ENCODE measurements around the gene SNRPA. TPM values are rescaled to one million over a fixed set of nuclear protein-coding genes. Genes with fewer than 3 reads are reported as not detected.
"Not testable (repeated sequence)": the region's sequence is repeated elsewhere in the genome, so short reads cannot be mapped to it uniquely, and the experiment has no call there.

The SNRPA gene
- total RNA-seq, 1 experiment from 2014 or later = 147 TPM

DNA sequence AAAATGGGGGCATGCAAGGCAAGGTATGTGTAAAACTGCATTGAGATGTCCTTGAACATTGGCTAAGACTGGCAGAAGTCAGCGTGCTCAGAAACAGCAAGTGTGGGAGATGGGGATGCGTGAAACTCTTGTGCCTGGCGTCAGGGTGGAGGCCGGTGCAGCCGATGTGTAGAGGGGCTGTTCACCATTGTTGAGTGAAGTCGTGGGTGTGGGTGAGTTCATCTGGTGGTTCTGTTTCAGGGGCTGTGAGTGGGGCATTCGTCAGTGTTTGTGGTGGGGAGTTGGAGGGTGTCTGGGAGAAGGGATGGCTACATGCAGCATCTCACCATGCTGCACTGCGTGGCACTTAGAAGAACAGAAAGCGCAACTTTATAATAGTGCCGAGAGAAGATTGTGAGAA is 13.0 kb downstream of the SNRPA start:
- Histone ChIP-seq H3K27ac (no peak overlapping the region), H3K36me3 (ENCODE audit: low read depth) (peaks cover 56% of the 10 kb centered on the region), H3K79me2 (ENCODE audit: low read depth) (0 out of 2 replicates have a peak, but pooled peaks cover 4% of the 10 kb centered on the region), H2AFZ (no peak overlapping the region), H3K4me3 (no peak overlapping the region), H3F3A (ENCODE audit: insufficient read depth, low read depth) (peaks cover 68% of the 10 kb centered on the region; the same call in 1 of the 2 replicates), H3K9me2 (ENCODE audit: insufficient read depth) (no peaks in the 10 kb centered on the region), H3K9me3 (ENCODE audit: insufficient read depth, low read depth) (no peaks in the 10 kb centered on the region), H4K20me1 (ENCODE audit: insufficient read depth) (peaks cover 60% of the 10 kb centered on the region), H3K4me1 (replicated peaks; ENCODE audit: insufficient read depth) (no peaks in the 10 kb centered on the region), H3K4me2 (no peak overlapping the region), H3K27me3 (ENCODE audit: insufficient read depth, low read depth) (no peaks in the 10 kb centered on the region)
- intact Hi-C loops (cut with micrococcal nuclease; ENCODE audit: unreplicated experiment) = no loop called here
- TF ChIP-seq, protein P1, sequence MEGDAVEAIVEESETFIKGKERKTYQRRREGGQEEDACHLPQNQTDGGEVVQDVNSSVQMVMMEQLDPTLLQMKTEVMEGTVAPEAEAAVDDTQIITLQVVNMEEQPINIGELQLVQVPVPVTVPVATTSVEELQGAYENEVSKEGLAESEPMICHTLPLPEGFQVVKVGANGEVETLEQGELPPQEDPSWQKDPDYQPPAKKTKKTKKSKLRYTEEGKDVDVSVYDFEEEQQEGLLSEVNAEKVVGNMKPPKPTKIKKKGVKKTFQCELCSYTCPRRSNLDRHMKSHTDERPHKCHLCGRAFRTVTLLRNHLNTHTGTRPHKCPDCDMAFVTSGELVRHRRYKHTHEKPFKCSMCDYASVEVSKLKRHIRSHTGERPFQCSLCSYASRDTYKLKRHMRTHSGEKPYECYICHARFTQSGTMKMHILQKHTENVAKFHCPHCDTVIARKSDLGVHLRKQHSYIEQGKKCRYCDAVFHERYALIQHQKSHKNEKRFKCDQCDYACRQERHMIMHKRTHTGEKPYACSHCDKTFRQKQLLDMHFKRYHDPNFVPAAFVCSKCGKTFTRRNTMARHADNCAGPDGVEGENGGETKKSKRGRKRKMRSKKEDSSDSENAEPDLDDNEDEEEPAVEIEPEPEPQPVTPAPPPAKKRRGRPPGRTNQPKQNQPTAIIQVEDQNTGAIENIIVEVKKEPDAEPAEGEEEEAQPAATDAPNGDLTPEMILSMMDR (conservative IDR thresholded peaks at IDR 0.05) = no peak
- TF ChIP-seq EZH2 (IDR thresholded peaks at IDR 0.05; ENCODE audit: low read depth) = no peak
- DNase-seq = no peak
- no TSS peak for BruUV-seq (replicated peaks)
- CTCF ChIA-PET = no interaction called here
- POLR2A ChIA-PET (ENCODE audit: unreplicated experiment) = no interaction called here

- H3K36me3 ChIP-seq (ENCODE audit: low read depth) = peaks cover 35% of the 10 kb centered on the region
- CTCF ChIA-PET = not testable (repeated sequence)
Observed at GRCh38 chr19:40766385-40766784, 15.4 kb downstream of the SNRPA start.

DNA sequence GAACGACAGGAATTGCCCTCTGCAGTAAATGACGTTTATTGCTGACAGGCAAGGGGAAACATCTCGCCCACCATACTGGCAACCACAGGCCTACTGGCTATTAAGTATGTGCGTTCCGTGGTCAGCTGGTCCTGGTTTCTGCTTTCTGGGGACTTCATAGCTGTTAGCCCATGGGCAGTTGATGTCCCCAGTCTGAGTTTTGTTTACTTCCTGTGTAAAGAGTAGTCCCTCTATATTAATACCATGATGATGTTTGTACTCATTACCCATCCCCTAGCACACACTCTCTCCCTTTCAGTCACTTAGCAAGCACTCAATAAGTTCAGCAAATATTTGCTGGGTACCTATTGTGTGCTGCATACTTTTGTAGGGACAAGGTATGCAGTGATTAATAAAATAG is 17.9 kb downstream of the SNRPA start:
- H3K4me1 ChIP-seq (replicated peaks; ENCODE audit: insufficient read depth) = no peaks in the 10 kb centered on the region
- H3K36me3 ChIP-seq (ENCODE audit: low read depth) = peaks cover 14% of the 10 kb centered on the region
- H3K4me3 ChIP-seq = no peak overlapping the region
- H3K4me2 ChIP-seq = no peak overlapping the region
- no peaks in the 10 kb centered on the region for H3K79me2 ChIP-seq (ENCODE audit: low read depth)
- no peak overlapping the region for H3K27ac ChIP-seq
- TF ChIP-seq EZH2 (IDR thresholded peaks at IDR 0.05; ENCODE audit: low read depth) = no peak
- TF ChIP-seq, protein P1 (conservative IDR thresholded peaks at IDR 0.05) = no peak
- H4K20me1 ChIP-seq (ENCODE audit: insufficient read depth) = peaks cover 15% of the 10 kb centered on the region
- BruUV-seq (replicated peaks) = no TSS peak
- H3K9me2 ChIP-seq (ENCODE audit: insufficient read depth) = no peaks in the 10 kb centered on the region
- CTCF ChIA-PET = no interaction called here
- peaks cover 48% of the 10 kb centered on the region; the same call in 1 of the 2 replicates for H3F3A ChIP-seq (ENCODE audit: insufficient read depth, low read depth)
- no peak for DNase-seq
- intact Hi-C loops (cut with micrococcal nuclease; ENCODE audit: unreplicated experiment) = no loop called here
- H3K9me3 ChIP-seq (ENCODE audit: insufficient read depth, low read depth) = no peaks in the 10 kb centered on the region
- POLR2A ChIA-PET (ENCODE audit: unreplicated experiment) = no interaction called here
- no peaks in the 10 kb centered on the region for H3K27me3 ChIP-seq (ENCODE audit: insufficient read depth, low read depth)
- no peak overlapping the region for H2AFZ ChIP-seq

More at GRCh38 chr19:40766385-40766784, 15.4 kb downstream of the SNRPA start:
- H3K4me3 ChIP-seq; H3K9me2 ChIP-seq (ENCODE audit: insufficient read depth); DNase-seq; H3K4me2 ChIP-seq; POLR2A ChIA-PET (ENCODE audit: unreplicated experiment); H2AFZ ChIP-seq; H3K79me2 ChIP-seq (ENCODE audit: low read depth); H3K9me3 ChIP-seq (ENCODE audit: insufficient read depth, low read depth); H3K27ac ChIP-seq; intact Hi-C loops (cut with micrococcal nuclease; ENCODE audit: unreplicated experiment); H3K27me3 ChIP-seq (ENCODE audit: insufficient read depth, low read depth); BruUV-seq (replicated peaks); H3K4me1 ChIP-seq (replicated peaks; ENCODE audit: insufficient read depth): not testable (repeated sequence)
- Histone ChIP-seq H3F3A (ENCODE audit: insufficient read depth, low read depth) (peaks cover 61% of the 10 kb centered on the region; the same call in 1 of the 2 replicates), H4K20me1 (ENCODE audit: insufficient read depth) (peaks cover 38% of the 10 kb centered on the region)

DNA sequence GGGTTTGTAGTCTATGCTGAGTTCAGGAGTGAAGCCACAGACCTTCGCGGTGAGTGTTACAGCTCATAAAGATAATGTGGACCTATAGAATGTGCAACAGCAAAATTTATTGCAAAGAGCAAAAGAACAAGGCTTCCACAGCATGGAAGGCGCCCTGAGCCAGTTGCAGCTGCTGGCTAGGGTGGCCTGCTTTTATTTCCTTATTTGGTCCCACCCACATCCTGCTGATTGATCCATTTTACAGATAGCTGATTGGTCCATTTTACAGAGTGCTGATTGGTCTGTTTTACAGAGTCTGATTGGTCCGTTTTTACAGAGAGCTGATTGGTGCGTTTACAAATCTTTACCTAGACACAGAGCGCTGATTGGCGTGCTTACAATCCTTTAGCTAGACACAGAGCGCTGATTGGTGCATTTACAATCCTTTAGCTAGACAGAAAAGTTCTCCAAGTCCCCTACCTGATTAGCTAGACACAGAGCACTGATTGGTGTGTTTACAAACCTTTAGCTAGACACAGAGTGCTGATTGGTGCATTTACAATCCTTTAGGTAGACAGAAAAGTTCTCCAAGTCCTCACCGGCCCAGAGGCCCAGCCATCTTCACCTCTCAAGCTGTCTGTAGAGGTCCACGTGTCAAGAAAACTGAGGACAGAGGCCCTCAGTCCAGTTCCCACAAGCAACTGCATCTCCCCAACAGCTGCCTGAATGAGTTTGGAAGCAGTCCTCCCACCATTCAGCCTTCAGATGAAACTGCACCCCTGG is 20.3 kb downstream of the SNRPA start:
- H3K9me2 ChIP-seq (ENCODE audit: insufficient read depth); BruUV-seq (replicated peaks); POLR2A ChIA-PET (ENCODE audit: unreplicated experiment); H2AFZ ChIP-seq; H3K4me1 ChIP-seq (replicated peaks; ENCODE audit: insufficient read depth); H3K36me3 ChIP-seq (ENCODE audit: low read depth); DNase-seq; H4K20me1 ChIP-seq (ENCODE audit: insufficient read depth); H3K9me3 ChIP-seq (ENCODE audit: insufficient read depth, low read depth); H3K27me3 ChIP-seq (ENCODE audit: insufficient read depth, low read depth); H3K79me2 ChIP-seq (ENCODE audit: low read depth); H3K27ac ChIP-seq; H3K4me3 ChIP-seq; intact Hi-C loops (cut with micrococcal nuclease; ENCODE audit: unreplicated experiment); CTCF ChIA-PET; H3K4me2 ChIP-seq: not testable (repeated sequence)
- H3F3A ChIP-seq (ENCODE audit: insufficient read depth, low read depth) = peaks cover 31% of the 10 kb centered on the region; the same call in 1 of the 2 replicates
